Kidney tubule cell (primary cell): ENCODE results near the gene TRPC4AP.

Source experiments
- DNase-seq: peaks from one replicate; pipeline ENCODE4 v3.0.0-alpha.2; 2018; ENCODE audit warnings: low spot score

TRPC4AP gene

DNA sequence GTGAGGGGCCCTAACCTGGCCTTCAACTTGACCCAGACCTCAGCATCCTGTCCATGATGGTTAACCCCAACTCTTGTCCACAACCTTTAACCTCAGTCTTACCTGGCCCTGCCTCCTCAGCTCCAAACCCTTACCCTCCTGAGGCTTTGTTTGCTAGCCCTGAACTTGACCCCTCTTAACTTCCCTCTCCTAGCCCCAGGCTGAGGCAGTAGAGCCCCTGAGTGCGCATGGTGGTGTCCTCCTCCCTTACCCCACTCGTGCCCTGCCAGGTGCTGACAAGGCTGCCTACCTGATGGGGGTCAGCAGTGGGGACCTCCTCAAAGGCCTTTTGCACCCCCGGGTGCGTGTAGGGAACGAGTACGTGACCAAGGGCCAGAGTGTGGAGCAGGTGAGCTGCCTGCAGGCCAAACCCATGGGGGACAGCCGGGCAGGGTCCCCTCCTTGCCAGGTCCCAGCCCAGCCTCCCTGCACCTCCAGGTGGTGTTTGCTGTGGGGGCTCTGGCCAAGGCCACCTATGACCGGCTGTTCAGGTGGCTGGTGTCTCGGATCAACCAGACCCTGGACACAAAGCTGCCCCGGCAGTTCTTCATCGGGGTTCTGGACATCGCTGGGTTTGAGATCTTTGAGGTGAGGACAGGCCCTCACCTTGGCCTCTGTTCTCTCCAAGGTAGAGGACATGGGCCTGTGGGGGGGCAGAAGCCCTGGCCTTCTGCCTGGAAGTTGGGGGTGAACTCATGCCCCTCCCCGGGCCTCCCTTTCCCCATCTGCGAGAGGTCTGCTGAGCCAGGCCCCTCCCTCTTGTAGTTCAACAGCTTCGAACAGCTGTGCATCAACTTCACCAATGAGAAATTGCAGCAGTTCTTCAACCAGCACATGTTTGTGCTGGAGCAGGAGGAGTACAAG lies 105.1 kb downstream of the TRPC4AP start:
- no peak for DNase-seq

DNA sequence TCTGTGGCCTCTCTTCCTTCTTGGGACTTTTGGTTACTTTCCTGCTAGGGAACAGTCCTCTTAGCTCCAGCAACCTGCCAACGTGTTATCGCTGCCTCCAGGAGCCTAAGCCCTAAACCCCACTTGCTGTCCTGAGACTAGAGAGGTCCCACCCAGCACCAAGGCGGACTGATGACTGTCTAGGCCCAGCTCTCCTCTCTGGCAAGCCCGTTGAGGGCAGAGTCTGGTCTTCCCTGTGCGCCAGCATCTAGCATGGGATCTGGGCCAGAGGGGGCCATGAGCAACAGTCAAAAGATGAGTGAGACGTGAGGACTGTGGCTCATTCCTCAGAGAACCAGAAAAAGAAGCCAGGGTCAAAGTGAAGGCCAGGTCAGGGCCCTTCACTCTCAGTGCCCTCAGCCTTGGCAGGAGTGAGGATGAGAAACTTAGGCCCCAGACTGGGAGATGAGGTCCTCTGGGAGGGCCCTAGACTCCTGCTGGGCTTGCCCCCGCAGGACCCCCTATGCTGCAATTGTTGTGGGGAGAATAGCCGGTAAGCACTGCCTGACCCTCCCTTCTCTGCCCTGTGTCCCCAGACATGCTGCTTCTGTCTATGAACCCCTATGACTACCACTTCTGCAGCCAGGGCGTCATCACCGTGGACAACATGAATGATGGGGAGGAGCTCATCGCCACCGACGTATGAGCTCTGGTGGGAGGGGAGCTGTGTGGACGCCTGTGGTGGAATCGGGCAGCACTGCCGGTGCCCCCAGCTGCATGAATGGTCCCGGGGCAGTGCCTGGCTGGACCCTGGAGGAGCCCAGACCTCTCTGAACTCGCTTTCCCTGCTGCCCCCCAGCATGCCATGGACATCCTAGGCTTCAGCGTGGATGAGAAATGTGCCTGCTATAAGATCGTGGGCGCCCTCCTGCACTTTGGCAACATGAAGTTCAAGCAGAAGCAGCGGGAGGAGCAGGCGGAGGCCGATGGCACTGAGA lies 106.0 kb downstream of the TRPC4AP start:
- DNase-seq: no peak

DNA sequence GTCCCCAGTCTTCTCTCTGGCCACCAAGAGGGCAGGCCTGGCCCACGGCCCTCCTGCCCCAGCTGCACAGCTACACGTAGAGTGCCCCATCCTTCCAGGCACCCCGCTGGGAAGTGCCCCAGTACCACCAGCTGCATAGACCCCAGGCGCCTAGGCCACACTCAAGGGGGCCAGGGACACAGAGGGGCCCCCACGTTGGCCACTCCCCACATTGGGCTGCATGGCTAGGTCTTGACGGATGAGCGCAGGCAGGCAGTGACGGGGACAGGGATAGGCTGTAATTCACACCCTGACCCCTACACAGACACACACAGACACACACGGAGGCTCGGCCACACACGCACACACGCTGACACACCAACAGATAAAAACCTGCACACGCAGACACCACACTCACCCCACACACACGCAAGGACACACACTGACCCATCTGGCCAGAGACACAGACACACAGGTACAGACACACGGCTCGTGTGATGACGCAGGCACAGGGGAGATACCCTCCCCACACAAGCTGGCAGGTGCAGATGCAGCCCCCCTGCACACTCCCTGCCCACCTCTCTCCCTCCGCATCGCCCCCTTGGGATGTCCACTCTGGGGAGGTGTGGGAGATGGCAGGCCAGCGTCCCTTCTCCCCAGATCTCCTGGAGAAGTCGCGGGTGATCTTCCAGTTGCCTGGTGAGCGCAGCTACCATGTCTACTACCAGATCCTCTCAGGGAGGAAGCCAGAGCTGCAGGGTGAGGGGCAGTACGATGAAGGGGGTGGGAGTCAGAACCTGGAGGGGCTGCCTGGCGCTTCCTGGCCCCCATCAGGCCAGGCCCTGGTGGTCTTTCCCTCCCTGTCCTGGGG lies 106.9 kb downstream of the TRPC4AP start:
- no peak for DNase-seq

DNA sequence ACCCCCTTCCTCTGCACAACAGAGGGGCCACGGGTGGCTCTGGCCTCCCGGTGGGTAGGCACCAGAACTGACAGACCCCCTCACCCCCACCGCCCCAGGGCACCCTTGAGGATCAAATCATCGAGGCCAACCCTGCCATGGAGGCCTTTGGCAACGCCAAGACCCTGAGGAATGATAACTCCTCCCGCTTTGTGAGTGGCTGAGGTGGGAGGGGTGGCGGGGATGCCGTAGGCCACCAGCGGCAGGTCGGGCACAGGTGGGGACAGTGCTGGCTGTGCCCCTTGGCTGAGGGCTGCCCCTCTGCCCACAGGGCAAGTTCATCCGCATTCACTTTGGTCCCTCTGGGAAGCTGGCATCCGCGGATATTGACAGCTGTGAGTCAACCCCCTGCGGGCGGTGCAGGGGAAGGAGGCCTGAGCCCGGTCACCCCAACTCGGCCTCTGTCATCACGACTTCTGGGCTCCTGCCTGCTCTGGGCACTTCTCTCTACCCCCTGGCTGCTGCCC lies 107.8 kb downstream of the TRPC4AP start:
- DNase-seq: no peak

DNA sequence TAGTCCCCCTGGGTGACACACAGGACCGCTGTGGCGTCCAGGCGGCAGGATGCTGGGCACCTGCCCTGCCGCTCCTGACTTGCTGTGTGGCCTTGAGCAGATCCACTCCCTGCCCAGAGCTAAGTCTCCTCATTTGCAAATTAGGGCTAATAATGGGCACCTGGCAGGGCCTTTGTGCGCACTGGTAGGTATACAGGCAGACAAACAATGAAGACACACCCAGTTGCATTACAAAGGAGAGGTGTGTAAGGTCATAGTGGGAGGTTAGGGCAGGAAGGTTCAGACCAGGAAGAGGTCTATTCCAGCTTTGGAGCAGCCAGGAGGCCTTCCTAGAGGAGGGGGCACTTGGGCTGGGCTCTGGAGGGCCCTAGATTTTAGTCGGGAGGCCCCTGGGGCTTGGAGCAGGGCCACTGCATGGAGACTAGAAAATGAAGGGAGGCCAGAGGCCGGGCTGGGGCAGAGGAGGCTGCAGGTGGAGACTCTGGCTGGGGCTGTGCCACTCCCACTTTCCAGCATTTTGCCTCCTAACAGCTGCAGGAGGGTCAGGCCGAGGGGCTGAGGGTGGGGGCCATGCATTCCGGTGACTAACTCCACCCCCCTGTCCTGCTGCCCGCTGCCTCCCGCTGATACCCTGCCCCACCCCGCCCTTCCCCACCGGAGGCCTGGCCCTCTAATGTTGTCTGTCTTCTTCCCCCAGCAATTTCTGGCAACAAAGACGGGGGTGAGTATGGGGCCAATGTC lies 108.4 kb downstream of the TRPC4AP start:
- no peak for DNase-seq

DNA sequence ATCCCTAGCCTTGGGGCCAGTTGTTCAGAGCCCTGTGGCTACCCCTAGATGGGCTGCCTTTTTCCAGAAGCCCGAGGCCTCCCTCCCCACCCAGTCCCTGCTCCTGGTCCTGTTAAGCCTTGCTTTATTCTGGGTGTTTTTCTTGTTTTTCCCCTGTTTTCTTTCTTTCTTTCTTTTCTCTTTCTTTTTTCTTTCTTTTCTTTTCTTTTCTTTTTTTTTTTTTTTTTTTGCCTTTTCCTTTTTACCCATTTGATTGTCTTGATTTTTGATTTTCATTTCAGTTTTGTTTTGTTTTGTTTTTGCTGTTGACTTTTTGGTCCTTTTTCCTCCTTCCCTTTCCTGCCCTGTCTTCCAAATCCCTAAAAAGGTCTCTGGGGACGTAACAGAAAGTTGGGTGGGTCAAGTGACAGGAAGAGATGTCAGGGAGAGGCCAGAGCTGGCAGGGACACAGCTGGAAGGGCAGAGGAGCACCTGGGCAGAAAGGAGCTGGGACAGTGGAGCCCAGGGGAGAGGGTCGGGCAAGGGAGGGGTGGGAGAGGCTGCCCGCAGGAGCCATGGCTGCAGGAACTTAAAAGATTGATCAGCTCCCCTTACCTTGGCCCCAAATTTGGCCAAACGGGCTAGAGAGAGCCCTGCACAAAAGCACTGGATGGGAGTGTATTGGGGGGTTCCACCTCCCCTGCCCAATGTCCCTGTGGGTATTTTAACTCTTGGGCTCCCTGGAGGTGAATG lies 109.4 kb downstream of the TRPC4AP start:
- no peak for DNase-seq

DNA sequence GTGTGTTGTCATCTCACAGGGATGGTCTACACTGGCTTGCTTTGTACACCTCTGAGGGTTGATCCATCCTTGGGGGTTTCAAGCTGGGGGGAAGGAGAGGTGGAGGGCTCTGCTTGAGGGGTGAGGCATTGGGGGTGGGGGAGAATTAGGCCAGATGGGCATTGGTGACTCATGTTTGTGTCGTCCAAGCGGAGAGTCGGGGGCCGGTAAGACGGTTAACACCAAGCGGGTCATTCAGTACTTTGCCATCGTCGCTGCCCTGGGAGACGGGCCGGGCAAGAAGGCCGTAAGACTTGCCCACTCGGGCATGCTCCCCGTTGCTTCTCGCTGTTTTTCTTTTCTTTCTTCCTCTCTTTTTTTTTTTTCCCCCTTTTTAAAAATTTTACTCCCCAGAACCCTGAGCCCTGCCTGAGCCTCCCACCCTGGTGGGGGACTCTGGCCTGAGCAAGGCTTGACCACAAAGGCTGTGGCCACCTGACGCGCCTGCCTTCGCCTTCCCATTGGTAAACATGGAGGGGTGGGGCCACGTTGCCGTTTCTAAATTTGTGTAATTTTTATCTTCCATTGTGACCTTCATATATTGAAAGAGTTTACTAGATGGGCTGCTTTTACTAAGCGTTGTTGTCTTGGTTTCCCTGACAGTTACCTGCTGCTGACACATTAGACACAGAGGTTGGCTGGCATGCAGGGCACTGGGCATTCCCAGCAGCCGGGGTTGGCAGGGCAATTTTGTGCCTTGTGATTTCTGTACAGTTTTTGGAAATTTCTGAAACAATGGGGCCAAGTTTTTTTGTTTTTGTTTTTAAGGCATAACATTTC lies 110.1 kb downstream of the TRPC4AP start:
- DNase-seq: no peak

DNA sequence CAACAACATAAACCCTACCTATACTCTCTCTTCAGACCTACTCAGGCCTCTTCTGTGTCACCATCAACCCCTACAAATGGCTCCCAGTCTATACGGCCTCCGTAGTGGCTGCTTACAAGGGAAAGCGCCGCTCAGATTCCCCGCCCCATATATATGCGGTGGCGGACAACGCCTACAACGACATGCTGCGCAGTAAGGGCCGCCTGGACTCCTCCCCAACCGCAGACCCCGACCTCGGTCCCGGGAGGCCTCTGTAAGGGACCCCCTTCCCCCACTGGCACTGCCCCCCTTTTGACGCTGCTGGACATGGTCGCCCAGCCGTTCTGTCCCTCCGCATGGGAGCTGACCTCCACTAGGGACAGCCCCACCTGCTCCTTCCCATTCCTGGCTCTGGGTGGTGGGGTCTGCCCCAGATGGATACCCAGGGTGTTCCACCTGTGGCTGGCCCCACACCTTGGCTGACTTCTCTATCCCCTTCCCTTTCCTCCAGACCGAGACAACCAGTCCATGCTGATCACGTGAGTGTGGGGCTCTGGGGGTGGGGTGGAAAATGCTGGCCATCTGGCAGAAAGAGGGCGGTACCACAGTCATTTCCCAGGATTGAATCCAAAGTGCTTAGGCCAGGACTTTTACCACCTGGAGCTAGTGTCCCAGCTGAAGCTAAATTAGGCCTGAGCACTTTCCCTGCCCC lies 111.9 kb downstream of the TRPC4AP start:
- DNase-seq: no peak

DNA sequence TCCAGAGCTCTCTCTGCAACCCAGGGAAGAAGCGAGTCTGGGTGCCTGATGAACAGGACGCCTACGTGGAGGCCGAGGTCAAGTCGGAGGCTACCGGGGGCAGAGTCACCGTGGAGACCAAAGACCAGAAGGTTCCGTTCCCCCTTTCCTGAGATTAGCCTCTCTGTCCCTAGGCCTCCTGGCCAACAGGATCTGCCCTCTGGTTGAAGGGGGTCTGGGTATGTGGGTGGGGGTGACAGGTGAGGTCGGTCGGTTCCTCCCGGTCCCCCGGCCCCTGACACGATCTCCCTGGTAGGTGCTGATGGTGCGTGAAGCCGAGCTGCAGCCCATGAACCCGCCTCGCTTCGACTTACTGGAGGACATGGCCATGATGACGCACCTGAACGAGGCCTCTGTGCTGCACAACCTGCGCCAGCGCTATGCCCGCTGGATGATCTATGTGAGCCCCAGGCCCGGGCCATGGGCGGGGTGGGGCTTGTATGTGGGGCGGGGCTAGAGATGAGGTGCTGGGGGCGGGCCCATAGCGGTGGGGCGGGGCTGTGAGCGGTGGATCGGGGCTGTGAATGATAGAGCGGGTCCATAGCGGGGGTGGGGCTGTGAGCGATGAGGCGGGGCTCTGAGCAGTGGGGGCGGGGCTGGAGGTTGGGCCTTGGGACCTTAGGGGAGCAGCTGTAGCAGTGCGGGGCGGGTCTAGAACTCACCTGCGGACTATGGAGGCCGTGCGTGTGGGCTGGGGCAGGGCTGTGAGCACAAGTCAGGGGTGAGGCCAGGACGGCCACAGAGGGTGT lies 113.0 kb downstream of the TRPC4AP start:
- DNase-seq: no peak

DNA sequence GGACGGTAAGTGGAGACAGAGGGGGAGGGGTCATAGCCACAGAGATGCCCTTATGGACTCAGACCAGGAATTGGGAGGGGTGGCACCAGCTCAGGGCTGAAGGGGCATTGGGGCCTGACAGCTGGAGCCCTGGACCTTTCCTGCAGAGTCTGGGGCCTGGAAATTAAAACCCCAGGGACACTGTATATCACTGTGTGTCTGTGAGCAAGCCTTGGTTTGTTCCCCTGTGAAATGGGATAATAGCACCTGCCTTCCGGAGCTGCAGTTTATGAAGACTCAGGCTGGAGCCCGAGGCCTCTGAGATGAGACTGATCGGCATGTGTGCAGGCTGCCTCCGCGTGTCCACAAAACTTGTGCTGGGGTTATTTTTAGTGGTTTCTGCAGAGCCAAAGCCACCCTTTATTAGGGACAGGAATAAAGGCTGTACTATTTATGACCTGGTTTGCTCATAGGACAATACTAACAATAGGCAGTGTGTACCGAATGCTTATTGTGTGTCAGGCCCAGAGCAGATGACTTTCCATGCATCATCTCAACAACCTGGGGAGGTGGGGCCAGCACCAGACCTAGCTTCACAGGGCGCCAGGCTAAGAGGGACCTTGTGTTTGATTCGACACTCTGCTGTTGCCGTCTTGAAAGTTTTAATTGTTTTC lies 114.4 kb downstream of the TRPC4AP start:
- no peak for DNase-seq

DNA sequence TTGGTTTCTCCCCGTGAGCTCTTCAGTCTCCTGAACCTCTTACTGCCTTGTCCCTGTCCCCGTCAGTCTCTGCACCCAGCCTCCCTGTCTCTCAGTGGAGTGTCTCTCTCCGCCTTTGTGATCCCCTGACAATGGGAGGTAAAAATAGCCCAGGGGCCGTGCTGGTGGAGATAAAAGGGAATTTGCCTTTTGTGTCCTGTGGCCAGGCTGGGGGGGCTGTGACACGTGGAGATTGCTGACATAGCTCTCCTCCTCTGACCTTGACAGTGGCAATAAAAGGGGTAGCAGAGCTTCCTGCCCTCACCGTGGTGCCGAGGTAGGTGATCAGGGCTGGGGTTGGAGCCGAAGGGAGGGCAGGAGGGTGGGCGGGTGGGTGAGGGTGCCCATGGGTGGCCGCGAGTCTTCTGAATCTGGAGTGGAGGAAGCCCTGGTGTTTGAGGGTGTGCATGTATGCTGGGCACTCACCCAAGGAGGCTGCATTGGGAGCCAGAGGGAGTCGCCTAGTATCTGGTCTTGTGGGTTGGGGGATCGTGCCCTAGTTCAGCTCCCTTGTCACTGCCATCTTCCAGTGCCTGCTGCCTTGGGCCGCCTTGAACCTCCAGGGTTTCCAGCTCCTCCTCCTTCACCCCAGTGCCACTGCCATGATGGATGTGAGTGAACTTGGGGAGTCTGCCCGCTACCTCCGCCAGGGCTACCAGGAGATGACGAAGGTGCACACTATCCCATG lies 115.1 kb downstream of the TRPC4AP start:
- DNase-seq: no peak

DNA sequence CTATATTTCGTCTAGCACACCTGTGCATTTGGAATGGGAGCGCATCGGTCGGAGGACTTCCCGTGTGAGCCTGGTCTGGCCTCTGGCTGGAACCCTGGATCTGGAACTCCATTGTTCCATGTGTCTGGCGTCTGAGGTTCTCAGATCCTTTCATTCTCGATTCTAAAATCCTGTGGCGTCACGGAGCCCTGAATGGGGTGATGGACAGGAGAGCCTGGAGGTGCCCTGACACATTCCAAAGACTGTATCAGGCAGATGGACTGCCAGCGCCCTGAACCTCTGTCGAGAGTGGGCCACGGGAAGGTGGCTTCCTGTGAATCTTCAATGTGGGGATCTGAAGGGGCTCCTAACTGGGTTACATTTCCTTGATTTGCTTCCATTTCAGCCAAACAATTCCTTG lies 116.3 kb downstream of the TRPC4AP start:
- no peak for DNase-seq

DNA sequence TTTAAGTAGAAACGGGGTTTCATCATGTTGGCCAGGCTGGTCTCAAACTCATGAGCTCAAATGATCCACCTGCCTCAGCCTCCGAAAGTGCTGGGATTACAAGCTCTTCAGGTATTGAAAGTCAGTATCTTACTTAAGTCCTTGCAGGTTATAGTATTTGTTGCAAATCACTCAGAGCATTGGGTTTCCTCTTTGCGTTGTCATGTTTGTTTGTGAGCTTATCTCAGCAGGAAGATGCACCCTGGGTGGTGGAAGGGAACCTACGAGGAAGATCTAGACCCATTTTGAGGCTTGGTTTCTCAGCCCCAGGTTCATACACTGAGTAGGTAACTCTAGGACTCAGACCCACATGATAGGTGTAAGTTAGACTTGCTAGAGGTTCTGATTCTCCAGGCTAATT lies 118.4 kb downstream of the TRPC4AP start:
- no peak for DNase-seq

DNA sequence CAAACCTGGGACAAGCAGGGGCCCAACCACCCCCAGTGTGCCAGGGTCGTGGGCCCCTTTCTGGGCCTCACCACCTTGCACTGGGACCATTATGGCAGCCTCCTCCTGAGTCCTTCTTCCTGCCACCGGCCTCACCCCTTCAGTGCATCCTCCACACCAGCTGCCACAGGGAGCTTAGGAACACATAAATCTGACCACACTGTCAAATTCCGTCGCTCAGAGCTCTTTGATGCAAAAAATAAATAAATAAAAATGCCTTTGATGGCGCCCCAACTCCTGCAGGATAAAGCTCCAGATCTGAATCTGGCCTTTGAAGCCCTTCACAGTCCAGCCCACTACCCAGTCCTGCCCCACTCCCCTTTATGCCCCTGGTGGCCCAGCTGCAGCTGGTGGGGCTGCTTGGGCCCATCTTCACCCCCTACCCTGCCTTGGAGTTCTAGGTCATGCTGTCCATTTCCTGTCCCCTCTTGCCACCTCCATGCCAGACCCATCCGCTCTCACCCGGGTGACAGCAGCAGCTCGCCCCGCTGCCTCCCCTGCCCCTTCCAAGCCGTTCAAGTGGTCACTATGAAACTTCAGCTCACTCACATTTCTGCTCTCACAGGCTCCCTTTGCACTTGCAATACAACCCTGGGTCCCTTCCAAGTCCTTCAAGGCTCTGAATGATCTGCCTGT lies 120.9 kb downstream of the TRPC4AP start:
- no peak for DNase-seq

DNA sequence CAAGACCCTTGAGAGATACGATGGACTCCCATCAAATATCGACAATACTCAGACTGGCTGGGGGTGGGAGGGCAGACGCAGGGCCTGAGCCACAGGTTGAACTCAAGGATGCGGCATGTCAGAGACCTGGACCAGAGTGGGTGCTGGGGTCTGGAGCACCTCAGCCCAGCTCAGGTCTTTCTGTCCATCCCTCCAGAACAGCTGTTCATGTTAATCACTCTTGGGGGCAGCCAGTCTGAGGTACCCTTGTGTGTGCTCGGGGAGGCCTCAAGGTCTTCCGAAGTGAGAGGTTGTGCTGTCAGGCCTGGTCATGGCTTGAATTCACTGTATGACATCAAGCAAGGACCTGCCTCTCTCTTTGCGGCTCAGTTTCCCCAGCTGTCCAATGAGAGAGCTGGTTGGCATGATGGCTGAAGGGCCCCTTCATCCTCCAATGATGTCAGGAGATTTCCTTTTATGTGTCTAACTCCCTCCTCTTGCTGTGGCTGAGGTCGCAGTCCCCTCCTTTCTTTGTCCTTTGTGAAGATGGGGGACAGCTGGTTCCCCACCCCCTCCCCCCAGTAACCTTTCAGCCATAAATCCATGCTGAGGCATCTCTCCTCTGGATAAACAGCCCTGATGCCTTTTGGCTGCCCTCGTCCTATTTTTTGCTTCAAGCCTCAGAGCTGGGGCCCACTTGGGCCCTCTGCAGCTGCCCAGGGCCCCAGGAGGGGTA lies 121.6 kb downstream of the TRPC4AP start:
- no peak for DNase-seq
